Activated naive CD4-positive, alpha-beta T cell treated with anti-CD3 and anti-CD28 coated beads for 36 hours (primary cell): ENCODE measurements around the gene MUC6. TPM values are rescaled to one million over a fixed set of nuclear protein-coding genes. Genes with fewer than 3 reads are reported as not detected.

ENCODE experiments used
- CTCF ChIA-PET: fragments of 350-600 bp; sonication (Branson Sonifier 250); formaldehyde crosslinking; loops from one replicate; lab custom pipeline; 2021; ENCODE audit warnings: antibody characterized with exemption; lab: Charles Lee
- DNase-seq: peaks from one replicate; pipeline ENCODE4 v3.0.0-alpha.2; 2020
- H3K27ac Mint-ChIP-seq: one replicate; pipeline ENCODE4 v1.8.0; 2021; ENCODE audit warnings: mild to moderate bottlenecking, mixed read lengths
- H3K27me3 Mint-ChIP-seq: one replicate; pipeline ENCODE4 v1.8.0; 2021; ENCODE audit warnings: low read depth, mixed read lengths
- H3K36me3 Mint-ChIP-seq: one replicate; pipeline ENCODE4 v1.8.0; 2021; ENCODE audit warnings: low read depth, mixed read lengths
- H3K4me1 Mint-ChIP-seq: one replicate; pipeline ENCODE4 v1.8.0; 2021; ENCODE audit warnings: low read depth, mixed read lengths
- H3K4me3 Mint-ChIP-seq: one replicate; pipeline ENCODE4 v1.8.0; 2021; ENCODE audit warnings: mild to moderate bottlenecking, moderate library complexity, mixed read lengths
- H3K9me3 Mint-ChIP-seq: one replicate; pipeline ENCODE4 v1.8.0; 2021; ENCODE audit warnings: mixed read lengths
- intact Hi-C: fragments of 100-400 bp; cut with micrococcal nuclease; formaldehyde crosslinking; loops from one replicate; pipeline ENCODE4 v1.15.1; 2023
- total RNA-seq, 2 experiments: library from RNA; stranded (reverse); gene quantifications; one replicate each; pipeline ENCODE4 v1.2.3, GENCODE V29; 2021

The MUC6 gene
- total RNA-seq, 2 experiments from 2014 or later = not detected

DNA sequence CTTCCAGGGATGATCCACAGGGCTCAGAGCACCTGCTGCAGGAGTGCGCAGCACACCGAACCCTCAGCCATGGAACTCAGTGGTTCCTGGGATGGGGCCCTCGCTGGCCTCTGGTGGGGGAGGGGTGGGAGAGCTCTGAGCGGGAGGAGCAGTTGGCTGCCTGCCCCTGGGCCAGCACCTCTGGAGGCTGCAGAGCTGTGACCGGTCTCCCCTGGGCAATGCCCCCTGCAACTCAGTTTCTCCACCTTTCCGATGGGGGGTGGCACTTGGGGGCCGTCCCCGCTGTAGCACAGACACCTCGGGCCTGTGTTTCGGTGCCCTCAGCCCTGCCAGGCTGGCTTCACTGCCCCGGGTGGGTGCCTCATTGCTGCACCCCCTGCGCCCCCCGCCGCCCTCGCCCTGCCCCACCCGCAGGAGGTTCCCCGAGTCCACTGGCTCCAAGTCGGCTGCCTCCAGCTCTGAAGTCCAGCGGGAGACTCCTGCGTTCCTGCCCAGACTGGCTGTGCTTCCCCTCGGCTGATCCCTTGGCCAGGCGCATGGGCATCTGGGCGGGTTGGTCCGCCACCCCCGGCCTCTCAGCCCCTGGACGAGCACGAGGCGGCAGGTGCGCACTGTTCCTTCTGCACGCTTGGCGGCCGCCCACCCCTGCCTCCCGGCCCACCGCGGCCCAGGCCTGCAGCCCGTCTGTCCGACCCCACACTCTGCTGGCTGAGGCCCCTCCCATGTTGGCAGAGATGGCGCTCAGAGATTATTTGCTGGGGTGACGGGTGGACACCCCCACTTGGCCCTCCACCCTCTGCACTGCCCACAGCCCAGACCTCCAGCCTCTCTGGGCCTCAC is 1.8 kb downstream of the MUC6 start:
- Mint-ChIP-seq H3K4me3 (no peak overlapping the region), H3K4me1 (no peaks in the 10 kb centered on the region), H3K9me3 (peaks cover 3% of the 10 kb centered on the region), H3K27me3 (no peaks in the 10 kb centered on the region), H3K27ac (no peak overlapping the region), H3K36me3 (no peaks in the 10 kb centered on the region)
- CTCF ChIA-PET = no interaction called here
- intact Hi-C loops = no loop called here
- no peak for DNase-seq

DNA sequence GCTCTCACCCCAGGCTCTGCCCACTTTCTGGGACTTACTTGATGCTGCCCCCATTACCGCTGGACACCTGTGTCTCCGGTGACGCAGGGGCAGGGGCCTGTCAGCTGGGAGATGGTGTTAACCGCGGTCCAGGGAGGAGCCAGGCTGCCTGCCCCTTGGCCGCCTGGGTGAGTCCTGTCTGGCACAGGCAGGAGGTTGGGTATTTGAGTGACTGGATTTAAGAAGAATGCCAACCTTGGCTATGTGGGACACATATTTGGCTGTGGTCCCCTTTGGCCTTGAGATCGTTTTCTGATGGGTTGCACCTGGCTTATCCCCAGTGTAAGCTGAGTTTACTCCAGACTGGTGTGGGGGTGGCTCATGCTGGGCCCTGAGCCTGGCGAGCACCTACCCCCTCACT is 2.5 kb downstream of the MUC6 start:
- intact Hi-C loops = no loop called here
- no peaks in the 10 kb centered on the region for H3K27me3 Mint-ChIP-seq
- H3K4me3 Mint-ChIP-seq = no peak overlapping the region
- H3K4me1 Mint-ChIP-seq = no peaks in the 10 kb centered on the region
- no peak overlapping the region for H3K27ac Mint-ChIP-seq
- H3K36me3 Mint-ChIP-seq = no peaks in the 10 kb centered on the region
- H3K9me3 Mint-ChIP-seq = peaks cover 3% of the 10 kb centered on the region
- CTCF ChIA-PET = no interaction called here
- DNase-seq = no peak

DNA sequence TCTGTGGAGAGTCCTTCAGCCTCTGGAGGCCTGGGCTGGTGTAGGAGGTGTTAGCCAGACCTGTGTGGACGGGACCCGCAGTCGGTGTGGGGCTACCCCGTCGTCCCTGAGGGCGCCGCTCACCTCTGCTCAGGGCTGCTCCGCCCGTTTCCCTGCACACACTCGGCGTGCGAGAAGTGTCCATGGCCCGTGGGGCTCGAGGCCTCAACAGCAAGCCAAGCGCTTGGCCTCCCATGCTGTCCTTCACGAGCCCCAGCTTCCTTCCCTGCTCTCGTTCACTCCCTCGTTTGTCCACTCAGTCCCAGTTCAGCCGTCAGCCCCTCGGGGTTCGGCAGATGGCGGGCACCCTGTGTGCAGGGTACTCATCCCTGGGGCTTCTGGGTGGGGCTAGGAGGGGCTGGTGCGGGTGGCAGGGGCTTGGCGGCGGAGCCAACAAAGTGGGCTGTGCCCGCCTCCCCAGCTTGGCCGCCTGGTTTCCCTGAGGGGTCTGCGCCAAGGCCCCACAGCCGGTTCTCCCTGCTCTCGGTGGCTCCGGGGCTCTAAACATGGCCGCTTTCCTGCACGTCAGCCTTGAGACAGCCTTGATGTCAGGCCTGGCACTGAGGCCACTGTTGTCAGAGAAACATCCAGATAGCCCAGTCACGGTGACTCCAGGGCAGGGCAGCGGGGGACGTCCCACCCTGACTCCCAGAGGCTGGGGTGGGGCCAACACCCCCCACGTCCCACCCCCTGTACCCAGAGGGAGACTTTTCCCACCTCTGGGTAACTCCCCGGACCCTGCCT is 3.3 kb downstream of the MUC6 start:
- intact Hi-C loops = no loop called here
- Mint-ChIP-seq H3K9me3 (peaks cover 3% of the 10 kb centered on the region), H3K4me1 (no peaks in the 10 kb centered on the region), H3K36me3 (no peaks in the 10 kb centered on the region), H3K4me3 (no peak overlapping the region), H3K27me3 (no peaks in the 10 kb centered on the region), H3K27ac (no peak overlapping the region)
- no peak for DNase-seq
- CTCF ChIA-PET = no interaction called here

DNA sequence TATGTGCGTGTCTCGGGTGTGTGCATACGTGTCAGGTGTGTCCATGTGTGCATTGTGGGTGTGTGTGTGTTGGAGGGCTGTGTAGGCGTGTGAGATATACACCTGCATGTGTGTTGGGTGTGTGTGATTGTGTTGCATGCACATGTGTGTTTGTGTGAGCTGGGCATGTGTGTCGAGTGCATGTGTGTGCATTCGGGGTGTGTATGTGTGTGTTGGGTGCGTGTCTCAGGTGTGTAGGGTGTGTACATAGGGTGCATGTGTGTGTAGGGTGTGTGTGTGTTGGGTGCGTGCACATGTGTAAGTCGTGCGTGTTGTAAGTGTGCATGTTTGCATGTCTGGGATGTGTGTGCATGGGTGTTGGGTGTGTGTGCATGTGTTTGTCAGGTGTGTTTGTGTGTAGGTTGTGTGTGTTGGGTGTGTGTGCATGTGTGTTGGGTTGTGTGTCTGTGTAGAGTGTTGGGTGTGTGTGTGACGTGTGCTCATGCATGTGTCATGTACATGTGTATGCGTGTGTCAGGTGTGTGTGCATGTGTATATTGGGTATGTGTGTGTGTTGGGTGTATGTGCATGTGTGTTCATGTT is 4.1 kb downstream of the MUC6 start:
- Mint-ChIP-seq H3K9me3 (peaks cover 3% of the 10 kb centered on the region), H3K27ac (no peak overlapping the region), H3K36me3 (no peaks in the 10 kb centered on the region), H3K4me3 (no peak overlapping the region), H3K27me3 (no peaks in the 10 kb centered on the region), H3K4me1 (no peaks in the 10 kb centered on the region)
- intact Hi-C loops = no loop called here
- CTCF ChIA-PET = no interaction called here
- no peak for DNase-seq

DNA sequence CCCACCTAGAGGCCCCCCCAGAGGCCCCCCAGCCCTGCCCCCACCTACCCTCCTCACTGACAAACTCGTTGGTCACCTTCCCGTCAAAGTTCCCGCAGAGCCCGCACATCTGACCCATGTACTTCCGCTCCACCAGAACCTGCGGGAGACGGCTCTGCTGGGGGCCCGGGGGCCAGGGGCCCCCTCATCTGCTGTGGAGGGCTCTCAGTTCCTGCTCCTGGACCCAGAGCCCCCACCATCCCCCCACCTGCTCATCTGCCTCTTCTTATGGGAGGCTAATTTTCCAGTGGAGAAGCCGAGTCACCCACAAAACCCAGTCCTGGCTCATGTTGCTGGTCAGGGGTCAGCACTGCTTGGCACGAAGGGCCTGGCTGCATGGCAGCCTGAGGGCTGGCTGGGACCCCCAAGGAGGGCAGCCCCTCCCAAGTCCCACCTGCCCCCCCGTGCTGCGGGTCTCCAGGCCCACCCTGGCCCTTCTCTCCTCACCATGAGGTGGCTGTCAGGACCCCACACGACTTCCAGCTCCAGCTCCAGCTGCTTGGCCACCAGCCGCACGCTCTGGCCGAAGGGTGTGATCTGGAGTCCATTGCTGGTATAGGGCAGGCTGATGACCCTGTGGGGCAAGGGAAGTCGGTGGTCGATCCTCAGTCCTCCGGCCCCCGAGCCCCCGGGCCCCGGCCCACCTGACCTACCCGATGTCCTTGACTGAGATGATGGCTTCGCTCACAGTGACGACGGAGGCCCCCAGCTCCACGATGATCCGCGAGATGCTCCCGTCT is 5.2 kb downstream of the MUC6 start:
- H3K27ac Mint-ChIP-seq = no peak overlapping the region
- H3K4me1 Mint-ChIP-seq = no peaks in the 10 kb centered on the region
- DNase-seq = no peak
- H3K4me3 Mint-ChIP-seq = no peak overlapping the region
- H3K27me3 Mint-ChIP-seq = no peaks in the 10 kb centered on the region
- intact Hi-C loops = no loop called here
- CTCF ChIA-PET = no interaction called here
- no peaks in the 10 kb centered on the region for H3K36me3 Mint-ChIP-seq
- H3K9me3 Mint-ChIP-seq = peaks cover 3% of the 10 kb centered on the region

DNA sequence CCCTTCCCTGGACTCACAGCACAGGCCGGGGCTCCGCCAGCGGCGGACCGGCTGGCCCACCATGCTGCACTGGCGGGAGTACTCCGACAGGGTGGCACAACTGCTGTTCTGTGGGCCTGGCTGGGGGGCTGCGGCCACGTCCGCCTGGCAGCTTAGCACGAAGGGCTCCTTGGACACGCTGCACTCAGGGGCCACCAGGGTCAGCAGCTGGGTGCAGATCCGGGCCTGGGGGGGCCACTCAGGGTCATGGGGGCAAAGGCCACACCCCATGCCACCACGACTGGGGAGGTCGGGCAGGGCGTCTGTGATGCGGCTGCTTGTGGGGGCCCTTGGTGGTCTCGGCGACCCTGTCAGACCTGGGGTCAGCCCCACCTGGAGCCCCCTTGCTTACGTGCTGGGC is 6.0 kb downstream of the MUC6 start:
- Mint-ChIP-seq H3K9me3 (peaks cover 3% of the 10 kb centered on the region), H3K36me3 (no peaks in the 10 kb centered on the region), H3K4me3 (no peak overlapping the region), H3K27me3 (no peaks in the 10 kb centered on the region), H3K4me1 (no peaks in the 10 kb centered on the region), H3K27ac (no peak overlapping the region)
- CTCF ChIA-PET = no interaction called here
- intact Hi-C loops = no loop called here
- DNase-seq = no peak

DNA sequence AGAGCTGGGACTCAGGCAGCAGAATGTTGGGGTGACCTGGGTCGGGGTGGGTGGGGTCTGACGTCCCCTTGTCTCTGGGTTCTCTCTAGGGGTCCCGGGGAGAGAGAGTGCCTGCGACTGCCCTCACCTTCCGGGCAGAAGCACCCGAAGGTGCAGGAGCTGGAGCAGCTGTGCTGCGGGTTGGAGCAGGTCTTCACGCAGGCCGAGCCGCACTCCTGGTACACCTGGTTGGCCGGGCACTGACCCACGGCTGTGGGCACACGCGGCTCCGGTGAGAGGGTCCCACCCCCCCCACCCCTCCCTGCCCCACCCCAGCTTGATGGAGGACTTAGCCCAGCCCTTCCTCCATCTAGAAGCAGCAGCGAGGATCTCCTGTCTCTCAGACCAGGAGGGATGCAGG is 6.4 kb downstream of the MUC6 start:
- no peak overlapping the region for H3K27ac Mint-ChIP-seq
- CTCF ChIA-PET = no interaction called here
- H3K36me3 Mint-ChIP-seq = no peaks in the 10 kb centered on the region
- H3K27me3 Mint-ChIP-seq = no peaks in the 10 kb centered on the region
- DNase-seq = no peak
- no peaks in the 10 kb centered on the region for H3K4me1 Mint-ChIP-seq
- intact Hi-C loops = no loop called here
- no peak overlapping the region for H3K4me3 Mint-ChIP-seq
- H3K9me3 Mint-ChIP-seq = peaks cover 3% of the 10 kb centered on the region

DNA sequence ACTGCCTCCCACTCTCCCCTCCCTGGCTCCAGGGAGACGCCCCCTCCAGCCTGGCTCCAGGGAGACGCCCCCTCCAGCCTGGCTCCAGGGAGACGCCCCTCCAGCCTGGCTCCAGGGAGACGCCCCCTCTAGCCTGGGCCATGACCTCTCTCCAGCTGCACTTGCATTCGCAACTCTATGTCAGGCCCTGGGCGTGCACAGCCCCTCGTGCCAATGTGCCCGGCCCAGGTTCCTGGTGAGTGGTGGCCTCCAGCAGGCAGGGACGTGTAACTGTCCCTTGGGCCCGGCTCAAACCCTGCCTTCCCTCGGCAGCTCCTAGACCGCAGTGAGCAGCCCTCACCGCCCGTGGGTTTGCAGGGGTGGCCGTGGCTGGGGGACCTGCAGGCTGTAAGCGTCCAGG is 6.9 kb downstream of the MUC6 start:
- CTCF ChIA-PET = no interaction called here
- H3K4me3 Mint-ChIP-seq = no peak overlapping the region
- H3K4me1 Mint-ChIP-seq = no peaks in the 10 kb centered on the region
- H3K9me3 Mint-ChIP-seq = peaks cover 3% of the 10 kb centered on the region
- intact Hi-C loops = no loop called here
- no peak overlapping the region for H3K27ac Mint-ChIP-seq
- DNase-seq = no peak
- no peaks in the 10 kb centered on the region for H3K36me3 Mint-ChIP-seq
- H3K27me3 Mint-ChIP-seq = no peaks in the 10 kb centered on the region

DNA sequence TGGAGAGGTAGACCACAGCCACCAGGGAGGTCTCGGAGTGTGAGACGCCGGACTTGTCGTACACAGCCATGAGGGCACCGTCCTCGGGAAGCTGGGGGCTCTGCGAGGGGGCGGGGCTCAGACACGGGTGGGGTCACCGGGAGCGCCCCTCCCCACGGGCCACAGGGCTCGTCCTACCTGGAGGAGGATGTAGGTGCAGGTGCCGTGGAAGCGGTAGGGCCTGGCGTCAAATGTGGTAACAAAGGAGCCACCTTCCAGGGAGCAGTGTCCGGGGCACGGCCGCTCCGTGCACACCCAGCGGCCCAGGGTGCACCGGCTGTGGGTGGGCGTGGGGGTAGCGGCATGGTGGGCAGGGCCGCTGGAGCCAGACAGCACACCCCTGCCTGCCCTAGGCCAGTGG is 7.5 kb downstream of the MUC6 start:
- intact Hi-C loops = no loop called here
- Mint-ChIP-seq H3K4me1 (no peaks in the 10 kb centered on the region), H3K27me3 (no peaks in the 10 kb centered on the region), H3K9me3 (peaks cover 3% of the 10 kb centered on the region), H3K36me3 (no peaks in the 10 kb centered on the region), H3K27ac (no peak overlapping the region), H3K4me3 (no peak overlapping the region)
- CTCF ChIA-PET = no interaction called here
- no peak for DNase-seq

DNA sequence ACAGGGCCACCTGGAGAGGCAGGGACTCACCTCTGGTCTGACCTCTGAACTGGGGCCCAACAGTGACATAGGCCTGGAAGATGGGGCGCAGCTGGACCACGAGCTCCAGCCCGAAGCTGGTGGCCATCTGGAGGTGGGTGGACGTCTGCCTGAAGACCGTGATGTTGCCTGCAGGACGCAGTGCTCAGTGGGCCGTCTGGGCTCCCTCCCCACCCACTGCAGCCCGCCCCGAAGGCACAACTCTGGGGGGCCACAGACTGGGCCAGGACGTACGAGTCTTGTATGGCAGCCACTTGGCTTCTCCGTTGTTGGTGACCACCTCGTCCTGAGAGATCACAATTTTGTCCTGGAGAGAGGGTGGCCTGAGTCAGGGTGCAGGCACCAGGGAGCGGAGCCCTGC is 7.9 kb downstream of the MUC6 start:
- Mint-ChIP-seq H3K27ac (no peak overlapping the region), H3K4me1 (no peaks in the 10 kb centered on the region), H3K9me3 (peaks cover 3% of the 10 kb centered on the region), H3K36me3 (no peaks in the 10 kb centered on the region), H3K4me3 (no peak overlapping the region), H3K27me3 (no peaks in the 10 kb centered on the region)
- CTCF ChIA-PET = no interaction called here
- DNase-seq = no peak
- intact Hi-C loops = no loop called here

DNA sequence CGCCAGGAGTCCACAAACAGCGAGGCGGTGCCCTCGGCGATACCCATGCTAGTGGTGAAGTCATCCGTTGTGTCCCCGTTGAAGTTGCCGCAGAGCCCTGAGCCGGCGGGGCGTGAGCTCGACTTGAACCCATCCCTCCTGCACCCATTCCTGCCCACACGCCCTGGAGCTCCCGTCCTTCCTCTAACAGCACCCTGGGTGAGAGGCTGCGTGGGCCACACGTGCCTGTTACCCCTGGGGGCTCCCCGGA is 8.3 kb downstream of the MUC6 start:
- intact Hi-C loops = no loop called here
- no peak for DNase-seq
- no peaks in the 10 kb centered on the region for H3K27me3 Mint-ChIP-seq
- H3K4me3 Mint-ChIP-seq = no peak overlapping the region
- no peaks in the 10 kb centered on the region for H3K4me1 Mint-ChIP-seq
- no peaks in the 10 kb centered on the region for H3K36me3 Mint-ChIP-seq
- peaks cover 3% of the 10 kb centered on the region for H3K9me3 Mint-ChIP-seq
- CTCF ChIA-PET = no interaction called here
- no peak overlapping the region for H3K27ac Mint-ChIP-seq

DNA sequence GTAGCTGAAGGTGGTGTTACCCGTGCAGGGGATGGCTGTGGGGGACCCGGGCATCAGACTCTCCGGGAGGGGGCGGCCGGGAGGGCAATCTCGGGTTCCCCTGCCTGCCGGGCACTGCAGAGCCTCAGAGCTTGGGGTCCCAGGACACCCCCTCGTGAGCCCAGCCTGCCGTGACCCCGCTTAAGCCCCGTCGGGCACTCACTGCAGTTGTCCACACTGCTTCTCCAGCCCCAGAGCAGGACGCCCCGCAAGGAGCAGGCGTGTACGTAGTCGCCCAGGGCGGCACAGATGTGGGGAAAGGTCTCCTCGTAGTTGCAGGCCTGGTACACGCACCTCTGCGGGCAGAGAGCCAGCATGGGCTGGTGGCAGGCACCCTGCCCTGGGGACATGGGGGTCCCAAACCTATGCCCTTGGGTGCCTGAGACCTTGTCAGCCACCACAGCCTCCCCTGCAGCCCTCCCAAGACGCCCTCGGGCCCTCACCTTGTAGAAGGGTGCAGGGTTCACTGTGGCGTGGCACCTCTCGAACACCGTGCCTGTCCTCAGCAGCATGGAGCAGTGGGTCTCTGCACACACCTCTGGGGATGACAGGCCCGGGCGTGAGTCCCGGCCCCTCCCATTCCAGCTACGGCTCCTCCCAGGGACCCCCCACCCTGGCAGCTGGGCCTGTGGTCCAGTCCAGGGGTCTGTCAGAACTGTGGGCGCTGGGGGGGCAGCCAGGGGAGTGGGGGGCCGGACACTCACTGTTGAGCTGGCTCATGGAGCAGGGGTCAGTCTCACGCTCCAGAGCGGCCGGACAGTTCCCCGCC is 8.8 kb downstream of the MUC6 start:
- intact Hi-C loops = no loop called here

More for the DNA sequence above, 8.8 kb downstream of the MUC6 start:
- Mint-ChIP-seq H3K36me3 (no peaks in the 10 kb centered on the region), H3K9me3 (peaks cover 3% of the 10 kb centered on the region), H3K4me1 (no peaks in the 10 kb centered on the region), H3K27me3 (no peaks in the 10 kb centered on the region), H3K27ac (no peak overlapping the region), H3K4me3 (no peak overlapping the region)
- CTCF ChIA-PET = no interaction called here
- DNase-seq = no peak
